A549 (cell line): ENCODE results near the gene MSRB3. TPM values are rescaled to one million over a fixed set of nuclear protein-coding genes. Genes with fewer than 3 reads are reported as not detected.

ENCODE experiments used
- ATAC-seq, 2 experiments: fragments of 200-7000 bp in 1 of 2; fragments of >200 bp in 1 of 2; cut with Nextera tagmentation in 1 of 2; cut with Tn5 transposase in 1 of 2; 3 replicates each; pipeline versions ENCODE4 v1.8.0 to v1.9.1; 2018 to 2020; ENCODE audit warnings: mild to moderate bottlenecking in 1 of 2, moderate library complexity in 1 of 2
- CTCF ChIA-PET: fragments of 300-600 bp; sonication (Branson Sonifier 250); formaldehyde crosslinking; extraction: SDS; loops from one replicate; lab custom pipeline; 2021; ENCODE audit warnings: antibody characterized with exemption, inconsistent platforms; lab: Yijun Ruan, JAX
- POLR2A ChIA-PET: fragments of 350-600 bp; formaldehyde crosslinking; extraction: SDS; loops from one replicate; lab custom pipeline; 2021; ENCODE audit warnings: antibody characterized with exemption, inconsistent platforms; lab: Yijun Ruan, JAX
- DNase-seq, 2 experiments: peaks; one replicate each; pipeline versions ENCODE4 v3.0.0 to v3.0.0-alpha.2; 2011 to 2016; ENCODE audit warnings: low read depth in 1 of 2, low spot score in 1 of 2
- FAIRE-seq: peaks from 2 replicates; lab custom pipeline; 2011; peaks lifted over from hg19 to GRCh38; lab: Jason Lieb, UNC
- H3K27ac ChIP-seq, 2 experiments: fragments of >200 bp; sonication (Bioruptor Twin); formaldehyde crosslinking; 3 replicates each; pipeline ENCODE4 v1.5.1; 2016 to 2017
- H3K4me1 ChIP-seq: fragments of >200 bp; sonication (Bioruptor Twin); formaldehyde crosslinking; 3 replicates; pipeline ENCODE4 v1.6.1; 2016
- H3K4me2 ChIP-seq: fragments of >200 bp; sonication (Bioruptor Twin); formaldehyde crosslinking; 3 replicates; pipeline ENCODE4 v1.6.1; 2016
- H3K4me3 ChIP-seq: fragments of >200 bp; sonication (Bioruptor Twin); formaldehyde crosslinking; 3 replicates; pipeline ENCODE4 v1.5.1; 2016
- H3K9me3 ChIP-seq: fragments of >200 bp; sonication (Bioruptor Twin); formaldehyde crosslinking; 3 replicates; pipeline ENCODE4 v1.6.1; 2016
- BHLHE40 ChIP-seq: IDR thresholded peaks from 2 replicates; pipeline ENCODE4 v1.6.1; 2012; ENCODE audit warnings: low read depth, low read length, inconsistent platforms
- CBX8 ChIP-seq: fragments of 200-600 bp; sonication (generic); IDR thresholded peaks from 2 replicates; pipeline ENCODE4 v1.6.1; 2016
- CEBPB ChIP-seq, 2 experiments: fragments of >200 bp in 1 of 2; sonication (Bioruptor Twin) in 1 of 2; formaldehyde crosslinking in 1 of 2; IDR thresholded peaks; 2 replicates each; pipeline ENCODE4 v1.6.1; 2012 to 2016
- HDAC2 ChIP-seq: fragments of 200-600 bp; sonication (generic); IDR thresholded peaks from 2 replicates; pipeline ENCODE4 v1.6.1; 2016
- HOXA7 ChIP-seq: fragments of 250-450 bp; sonication (Bioruptor Pico); IDR thresholded peaks from 2 replicates; pipeline ENCODE4 v1.5.0; 2020; ENCODE audit warnings: mild to moderate bottlenecking, moderate library complexity
- HOXB5 ChIP-seq: fragments of 250-450 bp; sonication (Bioruptor Pico); IDR thresholded peaks from 2 replicates; pipeline ENCODE4 v1.5.0; 2020; ENCODE audit warnings: mild to moderate bottlenecking, moderate library complexity
- MAFK ChIP-seq: fragments of 450-650 bp; IDR thresholded peaks from 2 replicates; pipeline ENCODE4 v1.6.1; 2014; ENCODE audit not compliant: partially characterized antibody
- MAZ ChIP-seq: fragments of 150-350 bp; IDR thresholded peaks from 2 replicates; pipeline ENCODE4 v1.6.1; 2014; ENCODE audit warnings: antibody characterized with exemption, low read depth, low read length, borderline replicate concordance
- MYC ChIP-seq: IDR thresholded peaks from 2 replicates; pipeline ENCODE4 v1.6.1; 2012; ENCODE audit warnings: mild to moderate bottlenecking, inconsistent platforms, low read length, improper control_type of control experiment, borderline replicate concordance
- NFE2L2 ChIP-seq: fragments of 150-350 bp; conservative IDR thresholded peaks from 2 replicates; pipeline ENCODE4 v1.6.1; 2014; ENCODE audit warnings: low read length
- NR3C1 ChIP-seq: fragments of >200 bp; sonication (Bioruptor Twin); formaldehyde crosslinking; IDR thresholded peaks from 3 replicates; pipeline ENCODE4 v1.6.1; 2017
- PHF8 ChIP-seq: fragments of 200-600 bp; sonication (generic); IDR thresholded peaks from 2 replicates; pipeline ENCODE4 v1.6.1; 2016; ENCODE audit warnings: low read depth, mild to moderate bottlenecking, antibody characterized with exemption, moderate library complexity, borderline replicate concordance
- RNF2 ChIP-seq: fragments of 200-600 bp; sonication (generic); IDR thresholded peaks from 2 replicates; pipeline ENCODE4 v1.6.1; 2016; ENCODE audit warnings: low read depth, mild to moderate bottlenecking, antibody characterized with exemption, moderate library complexity, borderline replicate concordance
- SREBF2 ChIP-seq: fragments of 450-650 bp; IDR thresholded peaks from 2 replicates; pipeline ENCODE4 v1.6.1; 2014; ENCODE audit warnings: mild to moderate bottlenecking, moderate library complexity
- WGBS: methylation state at CpG from one replicate; pipeline ENCODE4 v1.1.6; 2017; ENCODE audit errors: missing lambda C conversion rate; 5-methylcytosine and 5-hydroxymethylcytosine counted together
- polyA plus RNA-seq, 4 experiments: library from polyadenylated mRNA; depleted of rRNA in 3 of 4; stranded (reverse); fragments of >200 nt; fragmentation: RNase III in 1 of 4; extraction: RNeasy Plus Mini Kit Qiagen cat#74134 plus additional on column Dnase treatment in 1 of 4; gene quantifications; 2 replicates in 3 of 4; 3 replicates in 1 of 4; pipeline ENCODE4 v1.2.3, GENCODE V29; 2011 to 2017
- TF ChIP-seq, protein P1 (sequence below): fragments of >200 bp; sonication (Bioruptor Twin); formaldehyde crosslinking; IDR thresholded peaks from 3 replicates; pipeline ENCODE4 v1.5.1; 2016
- TF ChIP-seq, protein P2 (sequence below): fragments of 250-450 bp; sonication (Bioruptor Pico); IDR thresholded peaks from 2 replicates; pipeline ENCODE4 v1.5.0; 2021; ENCODE audit warnings: mild to moderate bottlenecking, moderate library complexity, borderline replicate concordance
- TF ChIP-seq, protein P3 (sequence below): fragments of 450-650 bp; IDR thresholded peaks from 2 replicates; pipeline ENCODE4 v1.6.1; 2014; ENCODE audit warnings: antibody characterized with exemption

MSRB3 gene
- polyA plus RNA-seq, 2 of the 4 experiments (the other 2 are of a cell fraction), result 25.2 to 46.1 TPM

DNA sequence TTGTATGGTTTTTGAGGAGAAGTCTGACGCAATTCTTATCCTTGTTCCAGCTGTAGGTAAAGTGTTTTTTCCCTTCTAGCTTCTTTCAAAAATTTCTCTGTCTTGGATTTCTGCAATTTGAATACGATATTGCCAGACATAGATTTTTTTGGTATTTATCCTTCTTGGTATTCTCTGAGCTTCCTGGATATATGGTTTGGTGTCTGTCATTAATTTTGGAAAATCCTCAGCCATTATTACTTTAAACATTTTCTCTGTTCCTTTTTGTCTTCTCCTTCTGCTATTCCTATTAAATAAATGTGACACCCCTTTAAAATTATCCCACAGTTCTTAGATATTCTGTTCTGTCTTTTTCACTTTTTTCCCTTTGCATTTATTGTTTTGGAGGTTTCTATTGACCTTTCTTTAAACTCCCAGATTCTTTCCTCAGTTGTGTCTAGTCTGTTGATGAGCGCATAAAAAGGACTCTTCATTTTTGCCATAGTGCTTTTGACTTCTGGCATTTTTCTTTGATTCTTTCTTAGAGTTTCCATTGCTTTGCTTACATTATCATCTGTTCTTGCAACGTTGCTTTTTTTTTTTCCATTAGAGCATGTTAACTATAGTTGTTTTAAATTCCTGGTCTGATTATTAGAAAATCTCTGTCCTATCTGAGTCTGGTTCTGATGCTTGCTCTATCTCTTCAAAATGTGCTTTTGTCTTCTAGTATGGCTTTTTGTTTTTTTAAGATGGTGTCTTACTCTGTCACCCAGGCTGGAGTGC lies 129.1 kb downstream of the MSRB3 start:
- Histone ChIP-seq H3K4me1 (peaks cover 5% of the 10 kb centered on the region; the same call in 1 of the 3 replicates), H3K9me3 (0 out of 3 replicates have a peak, but pooled peaks cover 6% of the 10 kb centered on the region), H3K4me3 (no peak overlapping the region), H3K27ac (no peak overlapping the region), H3K4me2 (no peak overlapping the region)
- FAIRE-seq (no peak), DNase-seq (no peak), ATAC-seq (no peak)
- TF ChIP-seq HDAC2 (no peak), MAFK (peak; percentile 62), NFE2L2 (no peak), CBX8 (no peak), RNF2 (no peak), PHF8 (no peak)
- TF ChIP-seq, protein P1, sequence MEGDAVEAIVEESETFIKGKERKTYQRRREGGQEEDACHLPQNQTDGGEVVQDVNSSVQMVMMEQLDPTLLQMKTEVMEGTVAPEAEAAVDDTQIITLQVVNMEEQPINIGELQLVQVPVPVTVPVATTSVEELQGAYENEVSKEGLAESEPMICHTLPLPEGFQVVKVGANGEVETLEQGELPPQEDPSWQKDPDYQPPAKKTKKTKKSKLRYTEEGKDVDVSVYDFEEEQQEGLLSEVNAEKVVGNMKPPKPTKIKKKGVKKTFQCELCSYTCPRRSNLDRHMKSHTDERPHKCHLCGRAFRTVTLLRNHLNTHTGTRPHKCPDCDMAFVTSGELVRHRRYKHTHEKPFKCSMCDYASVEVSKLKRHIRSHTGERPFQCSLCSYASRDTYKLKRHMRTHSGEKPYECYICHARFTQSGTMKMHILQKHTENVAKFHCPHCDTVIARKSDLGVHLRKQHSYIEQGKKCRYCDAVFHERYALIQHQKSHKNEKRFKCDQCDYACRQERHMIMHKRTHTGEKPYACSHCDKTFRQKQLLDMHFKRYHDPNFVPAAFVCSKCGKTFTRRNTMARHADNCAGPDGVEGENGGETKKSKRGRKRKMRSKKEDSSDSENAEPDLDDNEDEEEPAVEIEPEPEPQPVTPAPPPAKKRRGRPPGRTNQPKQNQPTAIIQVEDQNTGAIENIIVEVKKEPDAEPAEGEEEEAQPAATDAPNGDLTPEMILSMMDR, result no peak
- TF ChIP-seq, protein P2, sequence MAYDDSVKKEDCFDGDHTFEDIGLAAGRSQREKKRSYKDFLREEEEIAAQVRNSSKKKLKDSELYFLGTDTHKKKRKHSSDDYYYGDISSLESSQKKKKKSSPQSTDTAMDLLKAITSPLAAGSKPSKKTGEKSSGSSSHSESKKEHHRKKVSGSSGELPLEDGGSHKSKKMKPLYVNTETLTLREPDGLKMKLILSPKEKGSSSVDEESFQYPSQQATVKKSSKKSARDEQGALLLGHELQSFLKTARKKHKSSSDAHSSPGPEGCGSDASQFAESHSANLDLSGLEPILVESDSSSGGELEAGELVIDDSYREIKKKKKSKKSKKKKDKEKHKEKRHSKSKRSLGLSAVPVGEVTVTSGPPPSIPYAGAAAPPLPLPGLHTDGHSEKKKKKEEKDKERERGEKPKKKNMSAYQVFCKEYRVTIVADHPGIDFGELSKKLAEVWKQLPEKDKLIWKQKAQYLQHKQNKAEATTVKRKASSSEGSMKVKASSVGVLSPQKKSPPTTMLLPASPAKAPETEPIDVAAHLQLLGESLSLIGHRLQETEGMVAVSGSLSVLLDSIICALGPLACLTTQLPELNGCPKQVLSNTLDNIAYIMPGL (CRISPR knock-in tag), result no peak
- POLR2A ChIA-PET, result no interaction called here
- CTCF ChIA-PET, result no interaction called here
- 73% methylated on average over 4 of the region's 4 CpGs for WGBS

DNA sequence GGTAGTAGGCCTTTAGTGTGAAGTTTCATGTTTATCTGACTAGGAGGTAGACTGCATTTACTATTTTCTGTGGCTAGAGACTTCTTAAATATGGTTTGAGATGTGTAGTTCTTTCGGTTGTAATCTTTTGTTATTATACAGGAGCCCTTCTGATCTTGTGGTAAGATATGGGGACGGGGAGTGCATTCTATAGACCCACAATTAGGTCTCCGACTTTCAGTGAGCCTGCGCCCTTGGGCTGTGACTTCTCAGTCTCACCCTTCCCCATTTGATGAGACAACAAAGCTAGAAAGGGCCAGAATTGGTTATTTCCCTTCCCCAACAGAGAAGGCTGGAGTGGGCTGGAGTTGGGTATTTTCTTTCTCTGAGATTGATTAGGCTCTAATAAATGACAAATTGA lies 130.0 kb downstream of the MSRB3 start:
- TF ChIP-seq CEBPB (IDR thresholded peaks at IDR 0.05), result no peak
- no peak for TF ChIP-seq HOXB5 (CRISPR knock-in tag)
- TF ChIP-seq HOXA7 (CRISPR knock-in tag), result no peak
- TF ChIP-seq, protein P2 (CRISPR knock-in tag), result no peak
- TF ChIP-seq MAZ, result no peak
- no peak for TF ChIP-seq SREBF2
- TF ChIP-seq MYC, result no peak
- TF ChIP-seq, protein P3, sequence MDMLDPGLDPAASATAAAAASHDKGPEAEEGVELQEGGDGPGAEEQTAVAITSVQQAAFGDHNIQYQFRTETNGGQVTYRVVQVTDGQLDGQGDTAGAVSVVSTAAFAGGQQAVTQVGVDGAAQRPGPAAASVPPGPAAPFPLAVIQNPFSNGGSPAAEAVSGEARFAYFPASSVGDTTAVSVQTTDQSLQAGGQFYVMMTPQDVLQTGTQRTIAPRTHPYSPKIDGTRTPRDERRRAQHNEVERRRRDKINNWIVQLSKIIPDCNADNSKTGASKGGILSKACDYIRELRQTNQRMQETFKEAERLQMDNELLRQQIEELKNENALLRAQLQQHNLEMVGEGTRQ, result no peak
- TF ChIP-seq CBX8, result no peak
- TF ChIP-seq BHLHE40, result no peak
- TF ChIP-seq NR3C1, result no peak
- no peak overlapping the region for H3K4me3 ChIP-seq
- FAIRE-seq (no peak), ATAC-seq (no peak), DNase-seq (no peak)
- no peaks in the 10 kb centered on the region for H3K9me3 ChIP-seq
- no peak overlapping the region for H3K27ac ChIP-seq
- 92% methylated on average over 4 of the region's 4 CpGs for WGBS
- ChIA-PET POLR2A (no interaction called here), CTCF (no interaction called here)
- H3K4me2 ChIP-seq, result no peak overlapping the region
- peaks cover 5% of the 10 kb centered on the region; the same call in 1 of the 3 replicates for H3K4me1 ChIP-seq
